T47D (cell line): ENCODE data around the gene TSPAN18.

Experiments
- DNase-seq, 2 experiments: peaks; one replicate each; pipeline versions ENCODE4 v3.0.0 to v3.0.0-alpha.2; 2011 to 2012; ENCODE audit warnings: low read depth in 1 of 2, low spot score in 1 of 2
- JUND ChIP-seq: IDR thresholded peaks from 2 replicates; pipeline ENCODE4 v1.6.1; 2012; ENCODE audit warnings: low read depth
- in situ Hi-C: cut with HindIII; loops from 2 replicates; pipeline ENCODE4 v1.10.0; 2016; ENCODE audit warnings: low sequenced_read_pairs, low pct_unique_long_range_greater_than_20kb

TSPAN18 gene

DNA sequence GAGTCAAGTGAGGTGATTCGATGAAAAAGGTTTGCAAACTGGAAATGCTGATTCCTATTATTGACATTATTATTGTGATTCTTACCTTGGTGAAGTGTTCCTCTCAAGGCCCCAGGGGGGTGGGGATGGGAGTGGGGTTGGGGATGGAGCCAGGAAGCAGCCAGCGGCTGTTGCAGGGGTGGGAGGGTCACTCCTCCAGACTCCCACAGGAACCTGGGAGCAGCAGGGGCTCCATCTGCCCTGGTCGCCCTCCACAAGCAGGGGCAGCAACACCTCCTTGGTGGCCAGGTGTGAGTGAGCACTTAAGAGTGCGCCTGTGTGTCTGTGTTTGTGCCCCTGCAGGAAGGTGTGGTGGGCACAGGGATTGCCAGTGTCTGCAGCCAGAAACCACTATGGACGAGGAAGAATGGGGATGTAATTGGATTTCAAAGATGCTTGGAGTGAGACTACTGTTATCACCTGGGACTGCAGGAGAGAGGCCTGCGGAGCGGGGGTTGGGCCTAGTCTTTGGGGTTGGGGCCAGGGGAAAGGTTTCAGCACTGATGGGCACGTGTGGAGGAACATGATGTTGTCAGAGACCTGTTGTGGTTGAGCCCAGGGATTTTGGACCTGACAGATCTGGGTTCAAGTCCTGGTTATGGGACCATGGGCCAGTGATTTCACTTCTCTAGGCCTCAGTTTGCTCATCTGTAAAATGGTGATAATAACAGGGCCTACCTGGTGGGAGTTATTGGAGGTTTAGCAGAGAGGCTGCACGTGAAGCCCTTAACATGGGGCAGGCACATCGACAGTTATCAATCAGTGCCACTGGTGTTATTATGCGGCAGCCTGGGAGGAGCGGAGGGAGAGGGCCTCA is 227.5 kb downstream of the TSPAN18 start:
- in situ Hi-C loops = no loop called here
- no peak for DNase-seq
- TF ChIP-seq JUND = no peak

DNA sequence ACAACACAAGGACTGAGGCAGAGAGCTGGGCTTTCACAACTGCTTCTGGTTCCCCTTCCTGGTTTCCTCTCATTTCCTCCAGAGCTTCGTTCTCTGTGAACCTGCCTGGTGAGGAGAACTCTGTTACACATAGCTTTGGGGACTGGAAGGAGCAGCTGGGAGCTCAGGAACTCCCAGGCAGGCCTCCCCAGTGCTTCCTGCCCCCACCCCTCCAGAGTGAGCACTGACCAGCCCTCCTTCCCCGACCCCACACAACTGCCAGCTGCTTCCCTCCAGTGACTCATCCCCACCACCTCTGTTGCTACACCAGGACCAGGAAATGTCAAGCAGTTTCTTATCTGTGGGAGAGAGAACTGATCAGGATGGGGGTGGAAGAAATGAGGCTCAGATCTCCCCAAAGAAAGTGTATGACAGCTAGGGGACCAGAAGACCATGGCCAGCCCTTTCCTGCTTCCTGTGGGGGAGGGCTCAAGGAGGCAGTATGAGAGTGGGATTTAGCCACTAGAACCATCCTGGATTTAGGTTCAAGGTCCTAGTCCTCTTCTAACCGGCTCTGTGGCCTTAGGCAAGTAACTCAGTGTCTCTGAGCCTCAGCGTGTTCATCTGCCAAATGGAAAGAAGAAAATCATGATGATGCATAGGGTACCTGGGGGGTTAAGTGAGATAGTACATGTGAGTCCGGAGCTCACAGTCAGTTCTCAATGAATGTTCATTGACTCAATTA is 228.4 kb downstream of the TSPAN18 start:
- no peak for TF ChIP-seq JUND
- DNase-seq = no peak
- in situ Hi-C loops = no loop called here

GRCh38 chr11:44957040-44957515 is 230.3 kb downstream of the TSPAN18 start:
- no peak for DNase-seq
- in situ Hi-C loops = no loop called here
- no peak for TF ChIP-seq JUND

DNA sequence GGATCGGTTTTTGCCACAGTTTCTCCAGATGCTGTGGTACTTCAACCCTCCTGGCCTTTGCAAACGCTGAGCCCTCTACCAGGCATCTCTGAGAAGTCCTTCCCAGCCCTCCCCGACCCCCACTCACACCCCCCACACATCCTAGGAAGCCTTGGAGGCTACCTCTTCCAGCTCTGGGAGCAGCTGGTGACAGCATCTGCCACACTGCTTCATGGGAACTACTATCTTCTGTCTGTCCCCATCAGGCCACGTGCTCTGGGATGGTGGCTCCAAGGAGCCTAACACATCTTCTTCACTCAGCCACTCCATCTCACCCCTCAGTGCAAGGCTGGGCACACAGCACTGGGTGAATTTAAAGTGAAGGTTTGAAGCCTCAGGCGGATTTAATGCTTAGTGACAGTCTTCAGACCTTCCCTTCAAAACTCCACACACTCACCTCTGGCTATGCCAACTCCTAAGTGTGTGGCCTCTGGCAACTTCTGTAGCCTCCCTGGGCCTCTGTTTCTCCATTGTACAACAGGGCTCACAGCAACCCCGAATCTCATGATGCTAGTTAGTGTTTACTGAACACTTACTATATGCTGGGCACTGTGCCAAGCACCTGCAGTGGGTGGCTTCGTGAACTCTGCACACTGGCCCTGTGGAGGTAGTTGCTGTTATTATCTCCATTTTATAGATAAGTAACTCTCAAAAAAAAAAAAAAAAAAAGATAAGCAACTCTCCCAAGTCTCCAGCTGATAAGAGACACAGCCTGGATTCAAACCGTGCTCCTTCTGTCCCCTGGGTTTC is 231.2 kb downstream of the TSPAN18 start:
- in situ Hi-C loops = no loop called here
- TF ChIP-seq JUND = no peak
- DNase-seq = no peak

- no peak for DNase-seq
- in situ Hi-C loops = no loop called here
- no peak for TF ChIP-seq JUND
These were observed 232.3 kb downstream of the TSPAN18 start for GRCh38 chr11:44959064-44959463.

GRCh38 chr11:44960200-44960845 is 233.6 kb downstream of the TSPAN18 start:
- no peak for TF ChIP-seq JUND
- DNase-seq = no peak
- in situ Hi-C loops = no loop called here

- in situ Hi-C loops = no loop called here
- no peak for DNase-seq
- TF ChIP-seq JUND = no peak
These were observed 235.7 kb downstream of the TSPAN18 start for GRCh38 chr11:44962464-44962863.

DNA sequence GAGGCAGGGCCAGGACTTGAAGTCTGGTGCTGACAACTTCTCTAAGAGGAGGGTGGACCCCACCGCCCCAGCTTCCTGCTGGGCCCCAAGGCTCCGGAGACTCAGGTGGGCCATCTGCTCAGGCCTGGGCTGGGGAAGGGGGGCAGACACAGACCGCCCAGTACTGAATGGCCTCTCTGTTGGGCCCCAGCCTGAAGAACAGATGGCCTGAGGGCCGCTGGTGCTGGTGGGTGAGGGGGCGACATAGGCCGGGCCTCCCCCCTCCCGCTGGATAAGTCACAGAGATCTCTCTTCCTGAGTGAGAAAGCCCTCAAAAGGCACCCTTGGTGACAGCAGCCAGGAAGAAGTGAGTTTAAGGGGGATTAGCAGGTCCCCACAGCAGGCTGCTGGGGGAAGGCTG is 236.4 kb downstream of the TSPAN18 start:
- no peak for DNase-seq
- no peak for TF ChIP-seq JUND
- in situ Hi-C loops = no loop called here

DNA sequence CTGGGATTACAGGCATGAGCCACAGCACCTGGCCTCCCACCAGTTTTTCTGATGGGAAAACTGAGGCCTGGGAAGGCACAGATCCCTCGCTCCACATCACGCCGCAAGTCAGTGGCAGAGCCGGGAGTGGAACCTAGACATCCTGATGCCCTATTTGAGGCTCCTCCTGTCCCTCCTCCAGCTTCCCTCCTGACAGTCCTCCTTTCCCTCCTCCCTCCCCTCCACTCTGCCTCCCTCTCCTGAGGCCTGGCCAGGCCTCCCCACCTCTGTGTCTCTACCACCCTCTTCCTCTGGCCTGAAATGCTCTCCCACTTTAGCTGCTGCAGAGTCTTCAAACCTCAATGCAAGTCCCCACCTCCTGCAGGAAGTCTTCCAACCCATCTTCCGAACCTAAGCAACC is 237.2 kb downstream of the TSPAN18 start:
- no peak for DNase-seq
- TF ChIP-seq JUND = no peak
- in situ Hi-C loops = no loop called here

DNA sequence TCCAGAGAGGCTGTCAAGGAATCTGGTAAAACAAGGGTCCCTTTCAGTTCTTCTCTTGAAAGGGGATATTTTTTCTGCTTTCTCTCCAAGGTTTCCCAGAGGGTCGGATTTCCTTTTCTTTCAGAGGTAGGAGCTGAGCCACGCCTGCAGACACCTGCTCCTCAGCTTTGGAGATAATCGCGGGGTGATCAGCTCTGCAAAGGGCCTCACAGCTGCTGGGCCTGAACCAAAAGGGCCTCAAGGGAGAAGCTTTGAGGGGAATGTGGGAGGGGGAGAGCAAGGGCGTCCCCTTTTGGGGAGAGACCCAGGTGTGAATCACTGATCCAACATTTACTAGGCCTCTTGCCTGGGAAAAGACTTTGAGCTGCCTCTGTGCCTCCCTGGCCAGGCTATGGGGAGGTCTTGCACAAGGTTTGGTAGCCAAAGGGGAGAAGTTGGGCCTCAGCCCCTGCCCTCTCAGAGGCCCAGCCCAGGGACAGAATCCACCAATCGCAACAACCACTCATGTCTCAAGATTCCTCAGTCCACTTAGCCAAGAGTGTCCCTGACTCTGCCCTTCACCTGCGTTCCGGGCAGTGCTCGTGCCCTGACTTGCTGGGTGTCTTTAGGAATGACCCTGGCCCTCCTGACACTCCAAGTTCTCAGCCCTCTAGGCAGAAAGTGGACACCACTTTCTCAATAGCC is 237.9 kb downstream of the TSPAN18 start:
- TF ChIP-seq JUND = no peak
- in situ Hi-C loops = no loop called here
- no peak for DNase-seq

GRCh38 chr11:44966694-44967093 is 239.9 kb downstream of the TSPAN18 start:
- in situ Hi-C loops = no loop called here
- DNase-seq = no peak
- TF ChIP-seq JUND = no peak

DNA sequence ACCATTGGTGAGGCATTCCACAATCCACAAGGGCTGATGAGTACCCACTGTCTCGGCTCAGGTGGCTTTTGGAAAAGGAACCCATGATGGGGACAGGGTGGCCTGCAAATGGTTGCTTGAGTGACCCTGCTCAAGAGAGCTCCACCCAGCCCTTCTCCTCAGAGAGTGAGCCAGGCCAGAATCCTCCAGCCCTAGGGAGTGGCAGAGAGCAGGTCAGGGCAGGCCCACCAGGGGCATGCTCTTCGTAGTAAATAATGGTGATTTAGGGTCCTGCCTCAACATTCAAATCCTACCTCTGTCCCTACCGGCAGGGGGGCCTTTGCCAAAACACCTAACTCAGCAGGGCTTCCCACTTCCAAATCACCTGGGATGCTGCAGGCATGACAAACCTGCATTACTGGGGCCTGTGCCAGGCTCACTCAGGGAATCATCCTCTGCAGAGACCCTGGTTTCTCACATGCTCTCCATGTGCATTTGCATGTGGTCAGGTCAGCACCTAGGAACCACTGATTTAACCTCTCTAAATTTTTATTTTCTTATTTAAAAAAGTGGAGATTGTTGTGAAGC is 241.3 kb downstream of the TSPAN18 start:
- no peak for TF ChIP-seq JUND
- in situ Hi-C loops = no loop called here
- no peak for DNase-seq
